Measurements from ENCODE around the gene MSI2. TPM values are rescaled to one million over a fixed set of nuclear protein-coding genes. Genes with fewer than 3 reads are reported as not detected.

The MSI2 gene
- total and polyA plus RNA-seq, 2 donors (not counting 1 experiment from before 2014, with no cell fraction given) = 16.1 to 196 TPM

DNA sequence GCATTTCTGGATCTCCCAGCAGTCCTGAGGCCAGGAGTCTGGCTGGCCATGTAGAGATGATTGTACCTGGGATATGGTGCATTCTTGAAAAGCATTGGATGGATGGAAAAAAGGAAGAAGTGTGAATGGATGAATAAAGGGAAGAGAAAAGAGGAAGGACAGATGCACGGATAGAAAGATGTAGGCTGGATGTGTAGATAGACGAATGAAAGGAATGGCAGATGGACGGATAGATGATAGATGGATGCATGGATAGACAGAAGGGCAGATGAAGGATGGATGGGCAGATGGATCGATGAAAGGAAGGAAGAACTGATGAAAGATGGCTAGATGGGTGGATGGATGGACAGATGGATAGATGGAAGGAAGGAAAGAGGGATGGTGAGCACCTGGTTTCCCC lies 210.9 kb downstream of the MSI2 start:
- Mint-ChIP-seq H3K27me3 (no peaks in the 10 kb centered on the region), H3K4me1 (peaks cover 70% of the 10 kb centered on the region), H3K27ac (peak overlapping the region; percentile 34), H3K9me3 (ENCODE audit: insufficient read depth) (no peaks in the 10 kb centered on the region), H3K4me3 (no peak overlapping the region)
- ChIA-PET POLR2A (interaction anchor here (0.7 kb wide), 1 partner anchor 594 kb away, joined by 3 read pairs; no protein-coding TSS in a partner anchor), CTCF (no interaction called here)
- DNase-seq (no peak), ATAC-seq (ENCODE audit: low read depth) (no peak)
- Histone ChIP-seq H3K9ac (ENCODE audit: low read length) (no peak overlapping the region), H3K36me3 (replicated peaks in 1 of 2; ENCODE audit: control extremely low read depth in 1 of 2, control insufficient read depth in 1 of 2, extremely low read depth in 1 of 2, insufficient read depth in 2 of 2, low read length in 1 of 2) (no peaks in the 10 kb centered on the region), H3K79me2 (ENCODE audit: control insufficient read depth, insufficient read depth, low read length) (peaks cover 57% of the 10 kb centered on the region), H3K4me1 (ENCODE audit: control insufficient read depth in 2 of 2, insufficient read depth in 2 of 2, low read length in 2 of 2) (peaks cover 33 to 48% of the 10 kb centered on the region in 2 donors), H3K27ac (ENCODE audit: low read length in 2 of 2) (no peak overlapping the region), H3K9me3 (ENCODE audit: control extremely low read depth in 1 of 3, control insufficient read depth in 2 of 3, insufficient read depth in 1 of 3, low read length in 2 of 3) (peaks cover 0 to 3% (median 0%) of the 10 kb centered on the region in 3 donors), H2AFZ (ENCODE audit: insufficient read depth, low read depth, low read length, poor library complexity, severe bottlenecking) (no peak overlapping the region), H3K4me3 (ENCODE audit: control extremely low read depth in 1 of 5, extremely low read depth in 1 of 5, insufficient read depth in 1 of 5, low read depth in 2 of 5, low read length in 4 of 5) (no peak overlapping the region), H4K20me1 (ENCODE audit: control insufficient read depth, insufficient read depth, low read length, poor library complexity, severe bottlenecking) (peaks cover 34% of the 10 kb centered on the region), H3K4me2 (replicated peaks; ENCODE audit: low read depth, low read length, poor library complexity, severe bottlenecking) (no peak overlapping the region), H3K27me3 (replicated peaks in 1 of 4; ENCODE audit: control extremely low read depth in 1 of 4, control insufficient read depth in 3 of 4, insufficient read depth in 4 of 4, low read length in 3 of 4) (no peaks in the 10 kb centered on the region)
- intact Hi-C loops (cut with micrococcal nuclease) = no loop called here
- WGBS (ENCODE audit: insufficient coverage) = 91% methylated on average over 4 of the region's 4 CpGs
- TF ChIP-seq, protein P1, sequence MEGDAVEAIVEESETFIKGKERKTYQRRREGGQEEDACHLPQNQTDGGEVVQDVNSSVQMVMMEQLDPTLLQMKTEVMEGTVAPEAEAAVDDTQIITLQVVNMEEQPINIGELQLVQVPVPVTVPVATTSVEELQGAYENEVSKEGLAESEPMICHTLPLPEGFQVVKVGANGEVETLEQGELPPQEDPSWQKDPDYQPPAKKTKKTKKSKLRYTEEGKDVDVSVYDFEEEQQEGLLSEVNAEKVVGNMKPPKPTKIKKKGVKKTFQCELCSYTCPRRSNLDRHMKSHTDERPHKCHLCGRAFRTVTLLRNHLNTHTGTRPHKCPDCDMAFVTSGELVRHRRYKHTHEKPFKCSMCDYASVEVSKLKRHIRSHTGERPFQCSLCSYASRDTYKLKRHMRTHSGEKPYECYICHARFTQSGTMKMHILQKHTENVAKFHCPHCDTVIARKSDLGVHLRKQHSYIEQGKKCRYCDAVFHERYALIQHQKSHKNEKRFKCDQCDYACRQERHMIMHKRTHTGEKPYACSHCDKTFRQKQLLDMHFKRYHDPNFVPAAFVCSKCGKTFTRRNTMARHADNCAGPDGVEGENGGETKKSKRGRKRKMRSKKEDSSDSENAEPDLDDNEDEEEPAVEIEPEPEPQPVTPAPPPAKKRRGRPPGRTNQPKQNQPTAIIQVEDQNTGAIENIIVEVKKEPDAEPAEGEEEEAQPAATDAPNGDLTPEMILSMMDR (IDR thresholded peaks at IDR 0.05) = no peak
- TF ChIP-seq EZH2 (IDR thresholded peaks at IDR 0.05; ENCODE audit: borderline replicate concordance, insufficient read depth, low read depth, low read length, poor library complexity, severe bottlenecking) = no peak

DNA sequence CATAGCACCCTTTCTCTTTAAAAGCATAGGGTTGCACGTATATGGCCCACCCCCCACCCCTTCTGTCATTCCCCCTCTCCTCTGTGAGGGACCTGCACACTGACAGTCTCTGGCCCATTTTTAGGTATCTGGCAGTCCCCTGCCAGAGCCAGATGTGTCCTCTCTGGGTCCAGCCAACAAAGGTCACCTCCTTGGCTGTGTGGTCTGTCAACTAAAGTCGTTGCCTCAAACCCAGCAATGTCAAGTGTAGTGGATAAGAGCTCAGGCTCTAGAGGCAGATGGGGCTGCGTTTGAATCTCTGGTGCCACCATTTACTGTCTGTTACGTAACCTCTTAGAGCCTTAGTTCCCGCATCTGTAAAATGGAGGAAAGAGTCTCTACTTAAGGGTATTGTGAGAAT lies 211.5 kb downstream of the MSI2 start:
- DNase-seq = no peak
- H3K27me3 Mint-ChIP-seq = no peaks in the 10 kb centered on the region
- Histone ChIP-seq H3K4me3 (ENCODE audit: control extremely low read depth in 1 of 5, extremely low read depth in 1 of 5, insufficient read depth in 1 of 5, low read depth in 2 of 5, low read length in 4 of 5) (no peak overlapping the region), H3K79me2 (ENCODE audit: control insufficient read depth, insufficient read depth, low read length) (peaks cover 57% of the 10 kb centered on the region), H3K27me3 (replicated peaks in 1 of 4; ENCODE audit: control extremely low read depth in 1 of 4, control insufficient read depth in 3 of 4, insufficient read depth in 4 of 4, low read length in 3 of 4) (no peaks in the 10 kb centered on the region), H3K9ac (ENCODE audit: low read length) (no peak overlapping the region), H2AFZ (ENCODE audit: insufficient read depth, low read depth, low read length, poor library complexity, severe bottlenecking) (no peak overlapping the region), H3K27ac (ENCODE audit: low read length in 2 of 2) (no peak overlapping the region), H4K20me1 (ENCODE audit: control insufficient read depth, insufficient read depth, low read length, poor library complexity, severe bottlenecking) (peaks cover 29% of the 10 kb centered on the region), H3K9me3 (ENCODE audit: control extremely low read depth in 1 of 3, control insufficient read depth in 2 of 3, insufficient read depth in 1 of 3, low read length in 2 of 3) (peaks cover 0 to 3% (median 0%) of the 10 kb centered on the region in 3 donors), H3K4me2 (replicated peaks; ENCODE audit: low read depth, low read length, poor library complexity, severe bottlenecking) (no peak overlapping the region), H3K36me3 (replicated peaks in 1 of 2; ENCODE audit: control extremely low read depth in 1 of 2, control insufficient read depth in 1 of 2, extremely low read depth in 1 of 2, insufficient read depth in 2 of 2, low read length in 1 of 2) (no peaks in the 10 kb centered on the region), H3K4me1 (ENCODE audit: control insufficient read depth in 2 of 2, insufficient read depth in 2 of 2, low read length in 2 of 2) (peaks cover 28 to 42% of the 10 kb centered on the region in 2 donors)
- CTCF ChIA-PET = interaction anchor here (0.7 kb wide), 1 partner anchor 91 kb away, joined by 5 read pairs; no protein-coding TSS in a partner anchor
- no peak overlapping the region for H3K27ac Mint-ChIP-seq
- peaks cover 67% of the 10 kb centered on the region for H3K4me1 Mint-ChIP-seq
- ATAC-seq (ENCODE audit: low read depth) = no peak
- intact Hi-C loops (cut with micrococcal nuclease) = no loop called here
- TF ChIP-seq EZH2 (IDR thresholded peaks at IDR 0.05; ENCODE audit: borderline replicate concordance, insufficient read depth, low read depth, low read length, poor library complexity, severe bottlenecking) = no peak
- TF ChIP-seq, protein P1 (IDR thresholded peaks at IDR 0.05) = no peak
- no peaks in the 10 kb centered on the region for H3K9me3 Mint-ChIP-seq (ENCODE audit: insufficient read depth)
- POLR2A ChIA-PET = no interaction called here
- WGBS (ENCODE audit: insufficient coverage) = 92% methylated on average over 4 of the region's 5 CpGs
- no peak overlapping the region for H3K4me3 Mint-ChIP-seq

Measured in B cell (primary cell).